C4-2B (cell line): Measurements from ENCODE around the gene STXBP1.

Experiments used
- H3K27ac ChIP-seq: fragments of 450-650 bp; 2 replicates; pipeline ENCODE4 v1.5.1; 2017
- ZFX ChIP-seq: fragments of 450-650 bp; IDR thresholded peaks from 2 replicates; pipeline ENCODE4 v1.6.1; 2017
- TF ChIP-seq, protein P1 (sequence below): fragments of 450-650 bp; conservative IDR thresholded peaks from 2 replicates; pipeline ENCODE4 v1.5.1; 2017; ENCODE audit warnings: mild to moderate bottlenecking

STXBP1 gene

GRCh38 chr9:127587966-127588365, 24.1 kb upstream of the STXBP1 start:
- no peak overlapping the region for H3K27ac ChIP-seq
- TF ChIP-seq, protein P1, sequence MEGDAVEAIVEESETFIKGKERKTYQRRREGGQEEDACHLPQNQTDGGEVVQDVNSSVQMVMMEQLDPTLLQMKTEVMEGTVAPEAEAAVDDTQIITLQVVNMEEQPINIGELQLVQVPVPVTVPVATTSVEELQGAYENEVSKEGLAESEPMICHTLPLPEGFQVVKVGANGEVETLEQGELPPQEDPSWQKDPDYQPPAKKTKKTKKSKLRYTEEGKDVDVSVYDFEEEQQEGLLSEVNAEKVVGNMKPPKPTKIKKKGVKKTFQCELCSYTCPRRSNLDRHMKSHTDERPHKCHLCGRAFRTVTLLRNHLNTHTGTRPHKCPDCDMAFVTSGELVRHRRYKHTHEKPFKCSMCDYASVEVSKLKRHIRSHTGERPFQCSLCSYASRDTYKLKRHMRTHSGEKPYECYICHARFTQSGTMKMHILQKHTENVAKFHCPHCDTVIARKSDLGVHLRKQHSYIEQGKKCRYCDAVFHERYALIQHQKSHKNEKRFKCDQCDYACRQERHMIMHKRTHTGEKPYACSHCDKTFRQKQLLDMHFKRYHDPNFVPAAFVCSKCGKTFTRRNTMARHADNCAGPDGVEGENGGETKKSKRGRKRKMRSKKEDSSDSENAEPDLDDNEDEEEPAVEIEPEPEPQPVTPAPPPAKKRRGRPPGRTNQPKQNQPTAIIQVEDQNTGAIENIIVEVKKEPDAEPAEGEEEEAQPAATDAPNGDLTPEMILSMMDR, result no peak
- TF ChIP-seq ZFX, result no peak

DNA sequence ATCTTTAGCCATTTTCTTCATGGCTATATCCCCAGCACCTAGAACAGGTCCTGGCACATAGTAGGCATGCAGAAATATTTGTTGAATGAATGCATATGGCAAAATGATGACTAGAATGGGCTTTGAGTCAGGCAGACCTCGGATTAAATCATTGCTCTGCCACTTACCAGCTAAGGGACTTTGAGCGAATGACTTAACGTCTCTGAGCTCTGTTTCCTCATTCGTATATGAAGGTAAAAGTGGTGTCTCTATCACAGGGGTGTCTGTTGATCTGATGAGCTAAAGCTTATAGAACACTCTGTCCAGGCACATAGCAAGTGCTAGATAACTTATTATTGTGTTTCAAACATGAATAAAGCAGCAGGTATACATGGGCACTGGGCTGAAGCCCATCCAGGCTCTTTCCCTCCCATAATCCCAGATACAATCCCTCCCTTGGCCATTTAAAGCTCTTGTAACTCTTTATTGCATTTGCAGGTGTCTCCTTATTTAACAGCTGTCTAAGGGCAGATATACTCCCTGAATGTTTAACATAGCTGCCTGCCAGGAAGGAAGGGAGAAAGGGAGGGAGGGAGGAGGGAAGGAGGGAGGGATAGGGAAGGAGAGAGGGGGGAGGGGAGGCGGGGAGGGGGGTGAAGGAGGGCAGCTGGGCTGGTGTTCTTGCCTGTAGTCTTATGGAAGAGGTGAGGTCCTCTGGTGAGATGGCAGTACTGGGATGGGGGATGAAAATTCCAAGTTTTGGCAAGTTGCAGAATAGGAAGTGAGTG, 23.2 kb upstream of the STXBP1 start:
- no peak overlapping the region for H3K27ac ChIP-seq
- no peak for TF ChIP-seq ZFX
- TF ChIP-seq, protein P1, result no peak

DNA sequence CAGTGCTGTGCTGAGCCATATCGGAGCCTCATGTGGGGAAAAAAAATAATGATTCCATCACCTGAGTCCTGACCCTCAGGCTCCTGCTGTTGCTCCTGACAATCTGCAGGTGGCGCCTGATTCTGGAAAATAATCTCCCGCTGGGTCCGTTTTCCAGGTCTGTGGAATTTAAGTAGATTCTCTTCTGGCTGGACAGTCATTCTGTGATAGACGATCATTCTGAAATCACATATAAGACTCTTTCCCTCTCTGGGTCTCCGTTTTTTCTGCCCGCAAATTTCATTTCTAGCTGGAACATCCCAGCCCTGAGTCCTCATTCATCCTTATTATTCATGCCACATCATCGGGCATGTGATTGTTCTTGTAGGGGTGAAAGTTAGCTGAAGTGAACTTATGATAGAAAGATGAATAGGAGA, 22.1 kb upstream of the STXBP1 start:
- H3K27ac ChIP-seq, result no peak overlapping the region
- TF ChIP-seq ZFX, result no peak
- TF ChIP-seq, protein P1, result peak; percentile 94

DNA sequence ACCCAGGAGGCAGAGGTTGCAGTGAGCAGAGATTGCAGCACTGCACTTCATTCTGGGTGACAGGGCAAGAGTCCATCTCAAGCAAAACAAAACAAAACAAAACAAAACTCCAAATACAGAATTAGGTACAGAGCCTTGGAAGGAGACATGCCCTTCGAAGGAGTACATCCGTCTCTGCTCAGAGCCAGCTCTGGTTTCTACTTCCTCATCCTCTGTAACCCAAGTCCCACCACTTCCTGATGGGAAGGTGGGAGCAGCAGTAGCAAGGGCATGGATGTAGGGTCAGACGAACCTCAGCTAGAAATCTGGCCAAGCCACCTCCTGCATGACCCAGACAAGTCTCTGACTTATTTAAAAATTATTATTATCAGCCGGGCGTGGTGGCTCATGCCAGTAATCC, 16.5 kb upstream of the STXBP1 start:
- no peak overlapping the region for H3K27ac ChIP-seq
- TF ChIP-seq, protein P1, result no peak

- H3K27ac ChIP-seq, result peak overlapping the region; percentile 1; the same call in 1 of the 2 replicates
- TF ChIP-seq, protein P1, result no peak
- no peak for TF ChIP-seq ZFX
These were observed 13.1 kb upstream of the STXBP1 start for GRCh38 chr9:127598839-127599549.

GRCh38 chr9:127599550-127599891, 12.6 kb upstream of the STXBP1 start:
- TF ChIP-seq, protein P1, result no peak
- no peak for TF ChIP-seq ZFX
- peak overlapping the region; percentile 1; the same call in 1 of the 2 replicates for H3K27ac ChIP-seq

- TF ChIP-seq, protein P1, result no peak
- H3K27ac ChIP-seq, result no peak overlapping the region
These were observed 8.9 kb upstream of the STXBP1 start for GRCh38 chr9:127603226-127603625.
